Esophagus squamous epithelium (tissue), 5 donors: ENCODE data around the gene TMEM9. TPM values are rescaled to one million over a fixed set of nuclear protein-coding genes. Genes with fewer than 3 reads are reported as not detected.

Experiments
- DNase-seq: peaks from one replicate; lab custom pipeline; 2025; lab: John Stamatoyannopoulos, UW
- H3K27ac ChIP-seq, 4 donors: fragments of 200-600 bp; sonication (generic); one replicate each; pipeline ENCODE4 v1.5.1; 2016 to 2019; ENCODE audit warnings: mild to moderate bottlenecking in 1 of 4
- H3K27me3 ChIP-seq, 4 donors: fragments of 200-600 bp; sonication (generic); 1 replicate in 3 of 4; 2 replicates in 1 of 4; pipeline versions ENCODE4 v1.5.1 to v1.6.0; 2017 to 2021; ENCODE audit warnings: antibody characterized with exemption in 1 of 4
- H3K36me3 ChIP-seq, 3 donors: fragments of 200-600 bp; sonication (generic); one replicate each; pipeline ENCODE4 v1.5.1; 2016 to 2019
- H3K4me1 ChIP-seq, 3 donors: fragments of 200-600 bp; sonication (generic); one replicate each; pipeline ENCODE4 v1.5.1; 2017 to 2019
- H3K4me3 ChIP-seq, 4 donors: fragments of 200-600 bp; sonication (generic); 1 replicate in 3 of 4; 2 replicates in 1 of 4; pipeline ENCODE4 v1.5.1; 2016 to 2019; ENCODE audit warnings: mild to moderate bottlenecking in 2 of 4, moderate library complexity in 1 of 4
- H3K9me3 ChIP-seq, 3 donors: fragments of 200-600 bp; sonication (generic); one replicate each; pipeline ENCODE4 v1.5.1; 2016 to 2019
- POLR2A ChIP-seq, 4 donors: fragments of 450-650 bp; IDR thresholded peaks; one replicate each; pipeline ENCODE4 v1.6.1; 2017; ENCODE audit warnings: antibody characterized with exemption in 4 of 4, mild to moderate bottlenecking in 4 of 4, moderate library complexity in 3 of 4
- WGBS, 2 donors: methylation state at CpG; one replicate each; pipeline ENCODE4 v1.1.5; 2018; 5-methylcytosine and 5-hydroxymethylcytosine counted together
- intact Hi-C: fragments of 100-400 bp; cut with DNase I; formaldehyde crosslinking; loops from one replicate; pipeline ENCODE4 v1.15.0; 2022
- total RNA-seq, 4 donors: library from RNA; depleted of rRNA; stranded (reverse); fragments of >200 nt; gene quantifications; one replicate each; pipeline ENCODE4 v1.1.0, GENCODE V29; 2016
- TF ChIP-seq, protein P1 (sequence below), 6 experiments: fragments of 450-650 bp in 4 of 6; fragments of 200-600 bp in 2 of 6; sonication (generic) in 2 of 6; IDR thresholded peaks; one replicate each; pipeline ENCODE4 v1.5.1; 2016 to 2019; ENCODE audit warnings: antibody characterized with exemption in 6 of 6, mild to moderate bottlenecking in 4 of 6, moderate library complexity in 4 of 6
- donor health status: DM: yes; HTN: yes; CAD: no.

Gene TMEM9
- total RNA-seq, 4 donors from 2014 or later, result 17.7 to 62.3 (median 30.3) TPM

DNA sequence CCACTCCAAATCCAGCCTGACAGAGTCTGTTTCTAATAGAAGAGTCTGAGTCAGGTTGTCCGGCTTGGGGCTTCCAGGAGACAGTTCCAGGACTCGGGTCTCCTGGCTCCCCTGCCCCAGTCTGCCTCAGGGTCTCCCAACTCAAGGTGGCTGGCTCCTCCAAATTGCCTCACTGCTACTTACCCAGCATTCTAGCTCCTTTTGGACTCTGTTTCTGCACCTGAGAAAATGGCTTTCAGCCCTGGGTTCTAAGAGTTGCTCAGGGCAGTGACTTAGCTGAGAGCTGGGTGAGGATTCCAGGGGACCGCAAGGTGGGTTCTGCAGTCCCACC, 30.8 kb upstream of the TMEM9 start:
- Histone ChIP-seq H3K9me3 (no peaks in the 10 kb centered on the region), H3K4me3 (no peak overlapping the region), H3K36me3 (no peaks in the 10 kb centered on the region), H3K27me3 (peaks cover 0 to 70% (median 0%) of the 10 kb centered on the region in 4 donors), H3K27ac (no peak overlapping the region), H3K4me1 (no peaks in the 10 kb centered on the region)
- DNase-seq, result no peak
- TF ChIP-seq POLR2A (IDR thresholded peaks at IDR 0.05), result no peak
- TF ChIP-seq, protein P1, sequence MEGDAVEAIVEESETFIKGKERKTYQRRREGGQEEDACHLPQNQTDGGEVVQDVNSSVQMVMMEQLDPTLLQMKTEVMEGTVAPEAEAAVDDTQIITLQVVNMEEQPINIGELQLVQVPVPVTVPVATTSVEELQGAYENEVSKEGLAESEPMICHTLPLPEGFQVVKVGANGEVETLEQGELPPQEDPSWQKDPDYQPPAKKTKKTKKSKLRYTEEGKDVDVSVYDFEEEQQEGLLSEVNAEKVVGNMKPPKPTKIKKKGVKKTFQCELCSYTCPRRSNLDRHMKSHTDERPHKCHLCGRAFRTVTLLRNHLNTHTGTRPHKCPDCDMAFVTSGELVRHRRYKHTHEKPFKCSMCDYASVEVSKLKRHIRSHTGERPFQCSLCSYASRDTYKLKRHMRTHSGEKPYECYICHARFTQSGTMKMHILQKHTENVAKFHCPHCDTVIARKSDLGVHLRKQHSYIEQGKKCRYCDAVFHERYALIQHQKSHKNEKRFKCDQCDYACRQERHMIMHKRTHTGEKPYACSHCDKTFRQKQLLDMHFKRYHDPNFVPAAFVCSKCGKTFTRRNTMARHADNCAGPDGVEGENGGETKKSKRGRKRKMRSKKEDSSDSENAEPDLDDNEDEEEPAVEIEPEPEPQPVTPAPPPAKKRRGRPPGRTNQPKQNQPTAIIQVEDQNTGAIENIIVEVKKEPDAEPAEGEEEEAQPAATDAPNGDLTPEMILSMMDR (IDR thresholded peaks at IDR 0.05), result no peak
- intact Hi-C loops, result no loop called here
- 36 to 62% methylated on average over 3 of the region's 3 CpGs for WGBS, 2 donors

DNA sequence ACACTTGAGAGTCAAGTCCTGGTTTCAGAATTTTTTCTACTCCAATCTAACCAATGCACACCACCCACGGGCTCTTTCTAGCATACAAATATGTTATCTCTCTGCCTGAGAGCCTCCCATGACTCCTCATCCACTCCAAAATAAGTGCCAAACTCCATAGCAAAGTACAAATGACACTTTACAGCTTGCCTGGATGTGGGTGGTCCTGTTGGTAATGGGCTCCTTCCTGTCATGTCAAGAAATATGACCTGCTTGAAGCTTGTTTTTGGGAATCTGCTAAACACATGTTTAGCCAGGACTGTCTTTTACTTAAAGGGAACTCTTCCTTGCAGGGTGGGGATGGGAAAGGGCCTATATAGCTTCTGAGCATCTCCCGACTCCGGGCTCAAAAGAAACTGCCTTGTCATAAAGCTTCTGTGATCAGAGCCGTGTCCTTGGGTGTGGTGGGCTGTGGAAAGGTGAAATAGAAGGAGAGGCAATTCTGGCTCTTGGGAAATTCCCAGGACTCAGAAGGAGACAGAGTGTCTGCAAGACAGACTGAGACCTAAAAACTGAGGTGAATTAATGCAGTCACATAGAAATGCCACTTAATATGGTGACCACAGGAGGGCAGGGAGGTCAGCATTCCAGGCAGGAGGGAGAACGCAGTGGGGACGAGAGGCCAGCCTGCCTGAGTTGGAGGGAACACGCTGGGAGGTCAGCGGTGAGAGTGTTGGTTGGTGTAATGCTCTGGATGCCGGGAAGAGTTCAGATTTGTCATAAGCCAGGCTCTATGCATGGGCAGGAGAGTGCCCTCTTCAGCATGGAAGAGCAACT, 30.2 kb upstream of the TMEM9 start:
- intact Hi-C loops, result no loop called here
- Histone ChIP-seq H3K27me3 (peaks cover 0 to 67% (median 0%) of the 10 kb centered on the region in 4 donors), H3K27ac (no peak overlapping the region), H3K4me3 (no peak overlapping the region), H3K36me3 (no peaks in the 10 kb centered on the region), H3K4me1 (no peaks in the 10 kb centered on the region), H3K9me3 (no peaks in the 10 kb centered on the region)
- DNase-seq, result no peak
- WGBS, 2 donors, result 47 to 63% methylated on average over 6 to 9 of the region's 9 CpGs
- TF ChIP-seq, protein P1 (IDR thresholded peaks at IDR 0.05), result peak in 5 of 6 experiments; percentile 27 to 65 (median 37)
- TF ChIP-seq POLR2A (IDR thresholded peaks at IDR 0.05), result no peak

DNA sequence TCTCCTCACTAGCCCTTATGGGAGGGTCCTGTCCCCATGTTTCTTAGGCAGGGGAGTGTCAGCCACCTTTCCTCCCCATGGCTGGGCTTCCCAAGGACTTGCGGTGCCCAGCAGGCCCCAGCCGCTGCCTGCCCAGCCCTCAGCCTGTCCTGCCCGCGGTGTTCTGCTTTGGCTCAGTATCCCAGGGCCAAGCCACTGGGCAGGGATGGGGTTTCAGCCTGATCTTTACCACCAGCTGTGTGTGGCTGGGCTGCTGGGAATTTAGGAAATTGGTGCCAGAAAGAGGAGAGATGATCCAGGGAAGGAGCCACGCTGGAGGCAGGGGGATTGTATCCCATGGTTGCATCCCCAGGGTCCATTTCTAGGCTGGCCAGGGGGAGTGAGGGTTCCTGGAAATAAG, 29.5 kb upstream of the TMEM9 start:
- Histone ChIP-seq H3K9me3 (no peaks in the 10 kb centered on the region), H3K4me3 (no peak overlapping the region), H3K36me3 (no peaks in the 10 kb centered on the region), H3K4me1 (no peaks in the 10 kb centered on the region), H3K27ac (no peak overlapping the region), H3K27me3 (peaks cover 0 to 67% (median 0%) of the 10 kb centered on the region in 4 donors)
- DNase-seq, result no peak
- TF ChIP-seq POLR2A (IDR thresholded peaks at IDR 0.05), result no peak
- TF ChIP-seq, protein P1 (IDR thresholded peaks at IDR 0.05), result no peak
- intact Hi-C loops, result no loop called here
- WGBS, 2 donors, result 43 to 50% methylated on average over 1 of the region's 5 CpGs

DNA sequence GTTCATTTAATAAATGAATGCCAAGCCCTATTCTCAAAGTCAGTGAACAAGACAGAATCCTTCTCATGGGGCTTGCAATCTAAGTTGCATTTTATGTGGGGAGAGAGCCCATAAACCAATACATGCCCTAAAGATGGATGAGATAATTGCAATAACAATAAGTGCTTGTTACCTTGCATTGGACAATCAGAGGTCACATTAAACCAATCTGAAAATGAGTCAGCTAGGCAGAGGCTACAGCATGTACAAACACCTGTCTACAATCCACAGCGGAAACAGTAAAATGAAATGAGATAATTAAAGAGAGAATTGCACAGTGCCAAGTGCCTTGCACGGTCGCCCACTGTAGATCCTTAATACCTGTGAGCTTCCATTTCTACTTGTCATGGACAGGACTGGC, 28.9 kb upstream of the TMEM9 start:
- H3K27ac ChIP-seq, result no peak overlapping the region
- no peaks in the 10 kb centered on the region for H3K36me3 ChIP-seq
- H3K4me1 ChIP-seq, result no peaks in the 10 kb centered on the region
- no peak overlapping the region for H3K4me3 ChIP-seq
- intact Hi-C loops, result no loop called here
- H3K27me3 ChIP-seq, result peaks cover 0 to 62% (median 0%) of the 10 kb centered on the region in 4 donors
- WGBS, 2 donors, result 52 to 70% methylated on average over 3 of the region's 3 CpGs
- DNase-seq, result no peak
- H3K9me3 ChIP-seq, result no peaks in the 10 kb centered on the region
- TF ChIP-seq, protein P1 (IDR thresholded peaks at IDR 0.05), result no peak
- no peak for TF ChIP-seq POLR2A (IDR thresholded peaks at IDR 0.05)

DNA sequence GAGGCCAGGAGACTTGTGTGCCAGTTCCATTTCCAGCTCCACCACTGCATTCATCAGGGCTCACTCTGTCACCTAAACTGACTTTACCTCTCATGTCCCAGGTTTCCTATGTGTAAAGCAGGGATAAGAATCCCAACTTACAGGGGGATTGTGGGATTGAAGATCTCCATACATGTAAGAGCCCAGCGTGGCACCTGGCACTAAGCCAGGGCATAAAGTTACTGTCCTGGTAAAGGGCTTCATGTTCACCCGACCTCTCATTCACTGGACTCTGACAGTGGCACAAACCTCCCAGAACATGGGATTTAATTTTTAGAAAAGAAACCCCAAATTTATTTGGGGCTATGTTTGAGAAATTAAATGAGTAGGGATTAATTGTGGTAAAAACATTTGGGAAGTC, 27.5 kb upstream of the TMEM9 start:
- intact Hi-C loops, result no loop called here
- WGBS, 2 donors, result 57 to 76% methylated on average over 2 of the region's 2 CpGs

More for the DNA sequence above, 27.5 kb upstream of the TMEM9 start:
- Histone ChIP-seq H3K4me1 (peaks cover 0 to 5% (median 0%) of the 10 kb centered on the region in 3 donors), H3K27me3 (peaks cover 0 to 56% (median 0%) of the 10 kb centered on the region in 4 donors), H3K4me3 (no peak overlapping the region), H3K27ac (no peak overlapping the region), H3K36me3 (no peaks in the 10 kb centered on the region), H3K9me3 (no peaks in the 10 kb centered on the region)
- no peak for DNase-seq
- TF ChIP-seq, protein P1 (IDR thresholded peaks at IDR 0.05), result no peak
- no peak for TF ChIP-seq POLR2A (IDR thresholded peaks at IDR 0.05)
